Esophagus (tissue), 2 donors: ENCODE results near the gene SIGLEC14. TPM values are rescaled to one million over a fixed set of nuclear protein-coding genes. Genes with fewer than 3 reads are reported as not detected.

Experiments
- H3K27ac ChIP-seq, 2 donors: one replicate each; pipeline ENCODE4 v1.5.1; 2013; ENCODE audit warnings: low read depth in 2 of 2, mild to moderate bottlenecking in 2 of 2, inconsistent platforms in 1 of 2, low read length in 1 of 2, moderate library complexity in 1 of 2
- H3K27me3 ChIP-seq, 2 donors: one replicate each; pipeline ENCODE4 v1.6.1; 2013; ENCODE audit warnings: low read length in 2 of 2, control low read depth in 1 of 2, mild to moderate bottlenecking in 1 of 2; ENCODE audit not compliant: insufficient read depth in 2 of 2, control insufficient read depth in 1 of 2
- H3K36me3 ChIP-seq, 2 donors: one replicate each; pipeline ENCODE4 v1.6.1; 2013; ENCODE audit warnings: low read length in 1 of 2; ENCODE audit not compliant: control insufficient read depth in 2 of 2, insufficient read depth in 2 of 2
- H3K4me1 ChIP-seq, 2 donors: one replicate each; pipeline ENCODE4 v1.6.1; 2013; ENCODE audit warnings: low read length in 1 of 2; ENCODE audit not compliant: control insufficient read depth in 2 of 2, insufficient read depth in 2 of 2
- H3K4me3 ChIP-seq, 2 donors: one replicate each; pipeline ENCODE4 v1.5.1; 2013; ENCODE audit warnings: low read length in 2 of 2, mild to moderate bottlenecking in 2 of 2, low read depth in 1 of 2, moderate library complexity in 1 of 2
- H3K9me3 ChIP-seq, 2 donors: one replicate each; pipeline ENCODE4 v1.6.1; 2013; ENCODE audit warnings: mild to moderate bottlenecking in 2 of 2, low read depth in 1 of 2, low read length in 1 of 2, moderate library complexity in 1 of 2; ENCODE audit not compliant: control insufficient read depth in 2 of 2, insufficient read depth in 1 of 2
- WGBS, 2 donors: extraction: QIAGEN DNeasy Blood & Tissue Kit; methylation state at CpG; one replicate each; pipeline ENCODE4 v1.1.7; 2013; 5-methylcytosine and 5-hydroxymethylcytosine counted together
- polyA plus RNA-seq, 2 donors: library from polyadenylated mRNA; stranded (reverse); fragments of 200-250 nt; gene quantifications; one replicate each; pipeline ENCODE4 v1.2.3, GENCODE V29; 2013
- donor health status: healthy with polysubstance abuse.
- donor health status: Bipolar disorder and iron deficiency.

The SIGLEC14 gene
- polyA plus RNA-seq, 2 donors = 0.11 to 0.26 TPM

GRCh38 chr19:51690454-51691073 lies 43.9 kb upstream of the SIGLEC14 start:
- H3K27ac ChIP-seq = peak overlapping the region; percentile 79 to 87
- no peaks in the 10 kb centered on the region for H3K27me3 ChIP-seq
- WGBS, 2 donors = 1 to 2% methylated on average over 12 to 19 of the region's 21 CpGs
- H3K9me3 ChIP-seq = no peaks in the 10 kb centered on the region
- peaks cover 0 to 6% of the 10 kb centered on the region in 2 donors for H3K36me3 ChIP-seq
- H3K4me3 ChIP-seq = peak overlapping the region; percentile 65 to 66
- peaks cover 0 to 11% of the 10 kb centered on the region in 2 donors for H3K4me1 ChIP-seq

- Histone ChIP-seq H3K9me3 (no peaks in the 10 kb centered on the region), H3K36me3 (peaks cover 0 to 6% of the 10 kb centered on the region in 2 donors), H3K27me3 (no peaks in the 10 kb centered on the region), H3K4me1 (peaks cover 0 to 11% of the 10 kb centered on the region in 2 donors), H3K27ac (peak overlapping the region; percentile 79 to 87), H3K4me3 (peak overlapping the region; percentile 65 to 66)
- 1 to 2% methylated on average over 15 to 21 of the region's 21 CpGs for WGBS, 2 donors
These were observed 43.3 kb upstream of the SIGLEC14 start for GRCh38 chr19:51689751-51690453.

GRCh38 chr19:51688671-51689571 lies 42.3 kb upstream of the SIGLEC14 start:
- H3K4me1 ChIP-seq = peaks cover 0 to 11% of the 10 kb centered on the region in 2 donors
- 1 to 2% methylated on average over 38 to 62 of the region's 63 CpGs for WGBS, 2 donors
- H3K27me3 ChIP-seq = no peaks in the 10 kb centered on the region
- H3K4me3 ChIP-seq = peak overlapping the region; percentile 65 to 66
- peak overlapping the region; percentile 79 to 93 for H3K27ac ChIP-seq
- H3K9me3 ChIP-seq = no peaks in the 10 kb centered on the region
- H3K36me3 ChIP-seq = peaks cover 0 to 3% of the 10 kb centered on the region in 2 donors

GRCh38 chr19:51687791-51688670 lies 41.4 kb upstream of the SIGLEC14 start:
- Histone ChIP-seq H3K4me1 (peaks cover 0 to 11% of the 10 kb centered on the region in 2 donors), H3K27ac (peak overlapping the region; percentile 79 to 93), H3K27me3 (no peaks in the 10 kb centered on the region), H3K36me3 (no peaks in the 10 kb centered on the region), H3K9me3 (no peaks in the 10 kb centered on the region), H3K4me3 (peak overlapping the region; percentile 65 to 66)
- 11 to 19% methylated on average over 22 of the region's 22 CpGs for WGBS, 2 donors

- no peak overlapping the region for H3K4me3 ChIP-seq
- H3K27me3 ChIP-seq = no peaks in the 10 kb centered on the region
- peaks cover 0 to 8% of the 10 kb centered on the region in 2 donors for H3K4me1 ChIP-seq
- no peaks in the 10 kb centered on the region for H3K9me3 ChIP-seq
- H3K36me3 ChIP-seq = no peaks in the 10 kb centered on the region
- H3K27ac ChIP-seq = no peak overlapping the region
- WGBS, 2 donors = 62 to 65% methylated on average over 2 of the region's 2 CpGs
These were observed 39.5 kb upstream of the SIGLEC14 start for GRCh38 chr19:51686171-51686570.

- Histone ChIP-seq H3K27ac (no peak overlapping the region), H3K4me3 (no peak overlapping the region), H3K36me3 (no peaks in the 10 kb centered on the region), H3K9me3 (no peaks in the 10 kb centered on the region), H3K27me3 (no peaks in the 10 kb centered on the region), H3K4me1 (no peaks in the 10 kb centered on the region)
- 53 to 65% methylated on average over 3 of the region's 3 CpGs for WGBS, 2 donors
These were observed 34.8 kb upstream of the SIGLEC14 start for GRCh38 chr19:51681286-51681941.

GRCh38 chr19:51680474-51680873 lies 33.8 kb upstream of the SIGLEC14 start:
- no peak overlapping the region for H3K4me3 ChIP-seq
- no peaks in the 10 kb centered on the region for H3K4me1 ChIP-seq
- H3K9me3 ChIP-seq = no peaks in the 10 kb centered on the region
- H3K27ac ChIP-seq = no peak overlapping the region
- H3K36me3 ChIP-seq = no peaks in the 10 kb centered on the region
- no peaks in the 10 kb centered on the region for H3K27me3 ChIP-seq
- WGBS, 2 donors = 85 to 91% methylated on average over 1 of the region's 1 CpG

GRCh38 chr19:51676566-51677083 lies 30.0 kb upstream of the SIGLEC14 start:
- no peaks in the 10 kb centered on the region for H3K36me3 ChIP-seq
- WGBS, 2 donors = 67 to 75% methylated on average over 11 of the region's 11 CpGs

More at GRCh38 chr19:51676566-51677083, 30.0 kb upstream of the SIGLEC14 start:
- Histone ChIP-seq H3K9me3 (no peaks in the 10 kb centered on the region), H3K27me3 (no peaks in the 10 kb centered on the region), H3K4me3 (no peak overlapping the region), H3K27ac (no peak overlapping the region), H3K4me1 (no peaks in the 10 kb centered on the region)
